Activated CD4-positive, alpha-beta T cell treated with anti-CD3 and anti-CD28 coated beads, Interleukin-2, amount 50 U/mL, for 4 hours (primary cell): ENCODE results near the gene TBKBP1.

Experiments used
- DNase-seq, 2 experiments: peaks; one replicate each; pipeline ENCODE4 v3.0.0-alpha.2; 2020

Gene TBKBP1, protein sequence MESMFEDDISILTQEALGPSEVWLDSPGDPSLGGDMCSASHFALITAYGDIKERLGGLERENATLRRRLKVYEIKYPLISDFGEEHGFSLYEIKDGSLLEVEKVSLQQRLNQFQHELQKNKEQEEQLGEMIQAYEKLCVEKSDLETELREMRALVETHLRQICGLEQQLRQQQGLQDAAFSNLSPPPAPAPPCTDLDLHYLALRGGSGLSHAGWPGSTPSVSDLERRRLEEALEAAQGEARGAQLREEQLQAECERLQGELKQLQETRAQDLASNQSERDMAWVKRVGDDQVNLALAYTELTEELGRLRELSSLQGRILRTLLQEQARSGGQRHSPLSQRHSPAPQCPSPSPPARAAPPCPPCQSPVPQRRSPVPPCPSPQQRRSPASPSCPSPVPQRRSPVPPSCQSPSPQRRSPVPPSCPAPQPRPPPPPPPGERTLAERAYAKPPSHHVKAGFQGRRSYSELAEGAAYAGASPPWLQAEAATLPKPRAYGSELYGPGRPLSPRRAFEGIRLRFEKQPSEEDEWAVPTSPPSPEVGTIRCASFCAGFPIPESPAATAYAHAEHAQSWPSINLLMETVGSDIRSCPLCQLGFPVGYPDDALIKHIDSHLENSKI

DNA sequence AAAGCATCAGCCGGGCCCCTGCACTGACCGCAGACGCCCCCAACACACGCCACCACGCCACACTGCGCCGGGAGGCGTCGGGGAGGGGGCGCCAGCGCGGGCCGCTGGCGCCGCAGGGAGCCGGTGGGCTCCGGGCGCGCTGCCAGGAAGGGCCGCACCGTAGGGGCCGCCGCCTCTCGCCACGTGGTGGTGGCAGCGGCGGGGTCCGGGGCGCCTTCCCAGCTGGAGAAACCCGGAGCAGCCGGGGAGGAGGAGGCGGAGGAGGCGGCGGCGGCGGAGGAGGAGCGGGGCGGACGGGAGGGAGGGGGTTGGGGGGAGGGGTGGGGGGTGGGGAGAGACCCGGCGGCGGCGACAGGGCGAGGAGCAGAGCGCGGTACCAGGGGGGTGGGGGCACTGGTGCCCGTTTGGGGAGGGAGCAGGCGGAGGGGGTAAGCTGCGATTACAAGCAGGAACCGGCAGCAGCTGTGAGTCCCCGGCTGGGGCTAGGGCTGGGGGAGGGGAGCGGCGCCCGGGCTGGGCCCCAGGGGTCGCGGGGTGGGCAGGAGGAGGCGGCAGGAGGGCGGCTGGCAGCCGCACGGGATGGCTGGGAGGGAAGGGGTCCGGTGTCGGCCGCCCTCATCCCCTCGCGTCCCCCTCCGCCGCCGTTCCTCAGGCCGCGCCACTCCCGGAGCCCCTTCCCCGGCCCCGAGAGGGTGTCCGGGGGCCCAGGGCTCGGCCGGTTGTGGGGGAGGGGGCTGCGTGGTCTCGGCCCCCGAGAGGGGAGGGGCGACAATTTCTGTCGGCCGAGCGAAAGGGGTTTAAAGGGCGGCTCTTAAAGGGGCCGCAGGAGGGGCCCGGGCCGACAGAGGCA lies at the start of gene TBKBP1:
Gene TBKBP1, plus strand, starts transcription at position 431 of the 850 bp plus-strand sequence. CDS start 1,952 bp downstream, outside the sequence.
- peak; percentile 60 to 68 for DNase-seq

DNA sequence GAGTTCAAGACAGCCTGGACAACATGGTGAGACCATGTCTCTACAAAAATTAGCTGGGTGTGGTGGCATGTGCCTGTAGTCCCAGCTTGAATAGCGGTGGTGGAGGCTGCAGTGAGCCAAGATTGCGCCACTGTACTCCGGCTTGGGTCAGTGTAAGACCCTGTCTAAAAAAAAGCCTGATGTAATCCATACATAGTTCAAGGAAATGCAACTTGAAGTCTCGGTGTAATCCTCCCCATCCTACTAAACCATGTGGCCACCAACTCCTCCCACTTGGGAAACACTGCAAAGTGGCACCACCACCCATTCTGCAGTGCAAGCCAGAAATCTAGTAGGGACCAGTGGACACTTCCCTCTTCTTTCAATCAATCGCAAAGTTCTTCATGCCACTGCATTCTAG lies 49.6 kb upstream of the TBKBP1 start:
- DNase-seq = no peak

DNA sequence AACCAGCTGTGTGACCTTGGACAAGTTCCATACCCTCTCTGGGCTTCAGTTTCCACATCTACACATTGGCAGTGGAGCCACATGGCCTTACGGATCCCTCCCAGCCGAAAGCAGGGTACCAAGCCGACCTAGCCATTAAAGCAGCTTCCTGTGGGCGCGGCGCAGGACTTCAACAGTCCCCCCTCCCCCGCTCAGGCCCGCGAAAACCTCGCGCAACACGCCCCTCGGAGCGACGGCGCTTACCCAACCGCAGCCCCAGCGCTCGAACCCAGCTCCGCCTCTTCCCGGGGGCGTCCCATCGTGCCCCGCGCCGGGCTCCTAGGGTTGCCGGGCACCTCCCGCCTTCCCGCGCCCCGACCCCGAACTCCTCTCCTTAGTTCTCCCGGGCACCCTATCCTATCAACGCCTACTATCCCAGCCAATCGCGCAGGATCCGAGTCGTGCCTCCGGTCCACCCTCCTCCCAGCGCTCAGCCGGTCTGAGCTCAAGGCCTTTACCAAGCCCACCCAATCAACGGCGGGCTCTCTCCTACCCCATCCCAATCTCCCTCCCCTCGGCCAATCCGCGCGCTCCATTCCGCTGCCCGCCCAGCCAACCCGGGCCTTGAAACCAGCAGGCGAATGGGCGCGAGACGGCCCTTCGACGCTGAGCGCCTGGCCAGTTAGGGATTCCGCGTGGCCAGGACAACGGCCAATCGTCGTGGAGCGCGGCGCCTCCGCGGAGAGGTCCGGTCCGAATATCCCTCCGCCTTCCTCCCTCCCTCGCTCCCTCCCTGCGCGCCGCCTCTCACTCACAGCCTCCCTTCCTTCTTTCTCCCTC lies 44.6 kb upstream of the TBKBP1 start, which contains the start of gene KPNB1:
Gene KPNB1, plus strand, starts transcription at position 767 of the 819 bp plus-strand sequence. CDS start 326 bp downstream, outside the sequence.
- peak; percentile 94 to 95 for DNase-seq

DNA sequence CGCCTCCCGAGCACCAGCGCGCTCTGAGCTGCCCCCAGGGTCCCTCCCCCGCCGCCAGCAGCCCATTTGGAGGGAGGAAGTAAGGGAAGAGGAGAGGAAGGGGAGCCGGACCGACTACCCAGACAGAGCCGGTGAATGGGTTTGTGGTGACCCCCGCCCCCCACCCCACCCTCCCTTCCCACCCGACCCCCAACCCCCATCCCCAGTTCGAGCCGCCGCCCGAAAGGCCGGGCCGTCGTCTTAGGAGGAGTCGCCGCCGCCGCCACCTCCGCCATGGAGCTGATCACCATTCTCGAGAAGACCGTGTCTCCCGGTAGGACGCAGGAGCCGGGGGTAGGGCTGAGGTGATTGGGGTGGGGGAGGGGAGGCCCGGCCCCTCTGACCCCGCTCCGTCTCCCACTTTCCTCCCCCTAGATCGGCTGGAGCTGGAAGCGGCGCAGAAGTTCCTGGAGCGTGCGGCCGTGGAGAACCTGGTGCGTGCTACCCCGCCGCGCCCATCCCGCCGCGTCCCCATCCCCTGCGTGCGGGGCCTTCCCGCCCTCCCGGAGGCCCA lies 43.9 kb upstream of the TBKBP1 start:
- DNase-seq = peak; percentile 39 to 42

DNA sequence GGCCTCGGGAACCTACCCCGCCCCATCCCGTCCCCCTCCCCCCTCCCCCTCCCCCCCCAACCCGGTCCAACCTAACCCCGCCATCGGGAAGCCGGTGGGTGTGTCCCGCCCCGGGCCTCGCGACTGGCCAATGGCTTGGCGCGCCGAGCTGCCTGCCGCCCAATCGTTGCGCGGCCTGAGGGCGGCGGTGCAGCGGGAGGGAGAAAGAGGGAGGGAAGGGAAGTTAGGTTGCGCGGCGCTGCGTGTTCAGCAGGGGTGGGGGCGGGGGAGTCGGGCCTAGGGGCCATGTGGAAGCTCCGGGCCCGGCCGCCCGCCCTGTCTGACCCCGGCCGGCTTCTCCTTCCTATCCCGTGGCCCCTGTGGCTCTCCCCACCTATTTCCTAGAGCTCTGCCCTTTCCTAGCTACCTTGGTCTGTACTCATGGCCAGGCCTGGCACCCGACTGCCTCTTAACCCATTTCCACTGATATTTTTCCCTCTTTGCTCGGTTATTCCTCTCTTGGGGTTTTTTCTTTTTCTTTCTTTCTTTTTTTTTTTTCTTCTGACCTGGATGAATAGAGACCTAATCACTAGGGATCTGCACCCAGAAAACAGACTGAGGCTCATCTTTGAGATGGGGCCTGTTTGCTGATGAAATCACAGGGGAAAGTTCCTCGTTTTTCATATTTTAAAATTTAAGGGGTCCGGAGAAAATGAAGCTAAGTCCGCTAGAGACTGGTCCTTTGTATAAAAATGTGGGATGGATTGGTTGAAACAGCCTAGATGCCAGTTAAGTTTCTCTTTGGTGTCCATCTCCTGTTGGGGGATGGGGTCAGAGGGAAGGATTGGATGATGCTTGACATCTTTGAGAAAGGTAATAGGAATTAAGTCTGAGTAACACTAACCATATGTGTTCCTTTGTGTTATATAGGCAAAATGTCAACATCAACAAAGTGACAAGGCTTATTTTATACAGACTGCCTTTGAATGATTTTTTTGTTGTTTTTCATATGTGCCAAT lies 43.1 kb upstream of the TBKBP1 start:
- DNase-seq = peak; percentile 90 to 94

DNA sequence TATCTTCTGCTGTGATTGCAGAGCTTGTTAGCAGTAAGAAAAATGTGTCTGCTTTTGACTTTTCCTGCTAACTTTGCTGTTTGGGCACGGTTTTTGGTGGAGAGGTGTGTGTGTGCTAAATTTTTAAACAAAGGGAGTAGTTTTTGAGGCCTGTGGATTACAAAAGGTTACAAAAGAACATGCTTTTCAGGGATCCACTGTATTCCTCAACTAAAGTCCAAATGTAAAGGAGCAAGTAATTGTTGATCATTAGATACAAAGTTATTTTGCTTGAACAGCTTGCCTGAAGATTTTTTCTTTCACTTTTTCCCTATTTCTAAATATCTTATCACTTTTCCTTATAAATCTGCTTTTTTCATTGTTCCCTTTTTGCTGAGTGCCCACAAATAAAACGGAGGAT lies 42.3 kb upstream of the TBKBP1 start:
- no peak for DNase-seq

DNA sequence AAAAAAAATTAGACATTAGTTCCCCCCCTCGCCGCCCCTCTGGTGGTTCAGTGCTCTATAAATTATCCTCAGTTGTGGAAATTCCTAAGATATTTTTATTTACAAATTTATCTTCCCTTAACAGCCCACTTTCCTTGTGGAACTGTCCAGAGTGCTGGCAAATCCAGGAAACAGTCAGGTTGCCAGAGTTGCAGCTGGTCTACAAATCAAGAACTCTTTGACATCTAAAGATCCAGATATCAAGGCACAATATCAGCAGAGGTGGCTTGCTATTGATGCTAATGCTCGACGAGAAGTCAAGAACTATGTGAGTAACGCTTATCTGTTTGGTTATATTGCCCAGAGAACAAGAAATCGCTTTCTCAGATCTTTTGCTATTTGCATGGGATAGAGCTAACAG lies 41.4 kb upstream of the TBKBP1 start:
- DNase-seq = no peak

DNA sequence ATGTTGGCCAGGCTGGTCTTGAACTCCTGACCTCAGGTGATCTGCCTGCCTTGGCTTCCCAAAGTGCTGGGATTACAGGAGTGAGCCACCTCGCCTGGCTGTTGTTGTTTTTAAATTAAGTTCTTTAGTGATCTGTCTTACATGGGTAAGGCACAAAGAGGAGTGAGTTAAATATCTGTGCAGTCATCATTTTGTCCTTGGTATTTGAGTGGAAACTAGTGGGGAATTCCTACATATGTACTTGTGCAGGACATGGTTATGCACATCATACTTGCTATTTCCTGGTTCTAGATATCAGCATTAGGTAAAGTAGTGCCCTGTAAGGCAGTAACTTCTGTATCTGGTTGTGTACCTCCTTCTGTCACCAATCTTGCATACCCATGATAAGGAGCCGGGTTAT lies 40.5 kb upstream of the TBKBP1 start:
- DNase-seq = no peak

DNA sequence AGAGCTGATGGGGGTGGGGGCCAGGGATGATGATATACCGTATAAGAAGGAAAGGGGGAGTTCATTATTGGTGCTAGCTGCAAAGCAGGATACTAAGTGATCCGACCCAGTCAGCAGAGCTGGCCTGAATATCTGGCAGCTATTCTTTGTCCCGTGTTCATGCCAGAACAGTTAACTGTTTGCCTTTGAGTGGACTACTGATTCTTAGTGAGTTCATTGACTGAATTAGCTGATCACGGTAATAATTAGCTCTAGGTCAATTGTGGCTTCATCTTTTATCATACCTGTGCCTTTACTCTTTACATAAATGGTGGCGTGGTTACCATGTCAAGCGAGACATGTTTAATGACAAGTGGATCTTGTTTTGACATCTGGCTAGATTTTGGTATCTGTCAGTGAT lies 39.0 kb upstream of the TBKBP1 start:
- DNase-seq = no peak

DNA sequence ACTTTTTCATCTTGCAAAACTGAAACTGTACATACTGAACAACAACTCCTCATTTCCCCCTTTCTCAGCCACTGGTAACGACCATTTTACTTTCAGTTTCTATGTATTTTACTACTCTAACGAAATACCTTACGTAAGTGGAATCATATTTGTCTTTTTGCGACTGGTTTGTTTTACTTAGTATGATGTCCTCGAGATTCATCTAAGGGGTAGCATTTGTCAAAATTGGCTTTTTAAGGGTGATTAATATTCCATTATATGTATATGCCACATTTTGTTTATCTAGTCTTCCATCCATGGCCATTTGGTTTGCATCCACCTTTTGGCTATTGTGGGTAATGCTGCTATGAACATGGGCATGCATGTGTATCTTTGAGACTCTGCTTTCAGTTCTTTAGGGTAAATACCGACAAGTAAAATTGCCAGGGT lies 33.9 kb upstream of the TBKBP1 start:
- DNase-seq = no peak

DNA sequence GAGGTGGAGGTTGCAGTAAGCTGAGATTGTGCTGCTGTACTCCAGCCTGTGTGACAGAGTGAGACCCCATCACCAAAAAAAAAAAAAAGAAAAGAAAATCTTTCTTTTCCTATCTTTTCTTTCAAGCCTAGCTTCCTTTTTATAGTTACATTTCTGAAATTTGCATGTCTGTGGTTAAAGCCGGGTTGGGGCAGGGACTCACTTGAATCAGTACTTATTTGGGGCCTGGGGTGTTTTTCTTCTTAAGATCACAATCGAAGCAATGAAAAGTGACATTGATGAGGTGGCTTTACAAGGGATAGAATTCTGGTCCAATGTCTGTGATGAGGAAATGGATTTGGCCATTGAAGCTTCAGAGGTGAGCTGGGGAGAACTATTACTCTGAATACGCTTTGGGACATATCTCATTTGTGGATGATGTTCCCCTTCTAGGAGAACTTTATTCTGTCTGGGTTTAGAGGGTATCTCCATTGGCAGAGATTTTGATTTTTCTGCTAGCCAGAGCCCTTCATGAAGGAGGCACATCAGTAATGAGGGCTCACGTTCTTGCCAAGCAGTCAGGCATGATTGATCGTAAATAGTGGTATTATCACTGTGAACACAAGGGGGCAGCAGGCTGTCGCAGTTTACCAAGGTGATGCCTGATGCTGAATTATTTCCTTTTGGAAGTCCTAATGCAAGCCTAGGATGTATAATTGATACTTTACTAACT lies 29.9 kb upstream of the TBKBP1 start:
- DNase-seq = peak; percentile 55 to 69

DNA sequence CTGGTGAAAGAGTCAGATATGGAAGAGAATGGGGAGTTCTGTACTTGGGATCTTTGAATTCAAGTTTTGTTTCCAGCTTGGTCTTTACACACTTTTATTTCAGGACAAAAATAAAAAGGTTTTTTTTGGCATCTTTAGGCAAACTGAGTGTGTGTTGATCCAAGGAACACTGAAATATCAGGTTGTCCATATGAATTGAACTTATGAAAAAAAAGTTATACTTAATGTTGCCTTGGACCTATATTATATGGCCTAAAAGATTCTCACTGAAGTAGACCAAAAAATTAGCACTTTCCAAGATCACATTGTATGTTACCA lies 29.4 kb upstream of the TBKBP1 start:
- DNase-seq = no peak

DNA sequence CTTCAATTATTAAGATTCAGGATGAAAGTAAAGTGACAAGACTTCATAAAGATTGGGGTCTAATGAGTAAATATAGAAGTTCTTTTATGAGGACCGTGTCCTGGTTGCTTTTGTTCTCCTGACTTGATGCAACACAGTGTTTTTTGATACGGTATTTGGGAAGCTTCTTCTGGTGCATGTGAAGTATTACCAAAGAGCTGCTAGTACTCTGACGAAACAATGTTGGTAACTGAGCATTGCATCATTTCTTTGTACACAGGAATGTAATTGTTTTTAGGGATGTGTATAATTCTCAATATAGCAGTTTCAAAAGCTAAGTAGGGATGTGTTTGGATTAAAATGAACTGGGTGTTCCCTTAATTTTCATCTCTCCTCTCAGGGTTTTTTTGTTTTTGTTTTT lies 28.3 kb upstream of the TBKBP1 start:
- no peak for DNase-seq

DNA sequence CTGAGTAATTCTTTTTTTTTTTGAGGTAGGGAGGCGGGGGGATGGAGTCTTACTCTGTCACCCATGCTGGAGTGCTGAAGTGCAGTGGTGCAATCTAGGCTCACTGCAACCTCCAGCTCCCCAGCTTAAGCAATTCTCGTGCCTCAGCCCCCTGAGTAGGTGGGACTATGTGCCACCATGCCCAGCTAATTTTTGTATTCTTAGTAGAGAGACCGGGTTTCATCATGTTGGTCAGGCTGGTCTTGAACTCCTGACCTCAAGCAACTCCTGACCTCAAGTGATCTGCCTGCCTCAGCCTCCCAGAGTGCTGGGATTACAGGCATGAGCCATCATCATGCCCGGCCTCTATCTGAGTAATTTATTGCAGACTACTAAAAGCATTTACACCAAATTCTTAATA lies 24.9 kb upstream of the TBKBP1 start:
- no peak for DNase-seq

DNA sequence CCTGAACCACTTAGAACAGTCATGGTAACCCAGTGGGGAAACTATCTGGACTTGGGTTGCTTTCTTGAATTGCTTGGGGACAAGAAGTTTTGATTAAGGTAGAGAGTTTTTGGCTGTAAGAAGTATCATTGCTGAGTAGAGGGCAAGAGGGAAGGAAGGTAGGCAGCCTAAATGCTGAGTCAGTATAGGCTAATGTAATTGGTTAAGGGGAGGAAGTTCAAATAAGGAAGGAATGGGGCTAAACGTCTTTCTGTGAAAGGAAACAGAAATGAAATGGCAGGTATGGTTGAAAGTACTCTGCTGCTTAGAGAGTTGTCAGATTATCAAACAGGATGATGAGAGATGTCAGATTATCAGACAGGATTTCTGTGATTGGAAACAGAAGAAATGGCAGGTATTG lies 23.9 kb upstream of the TBKBP1 start:
- no peak for DNase-seq

DNA sequence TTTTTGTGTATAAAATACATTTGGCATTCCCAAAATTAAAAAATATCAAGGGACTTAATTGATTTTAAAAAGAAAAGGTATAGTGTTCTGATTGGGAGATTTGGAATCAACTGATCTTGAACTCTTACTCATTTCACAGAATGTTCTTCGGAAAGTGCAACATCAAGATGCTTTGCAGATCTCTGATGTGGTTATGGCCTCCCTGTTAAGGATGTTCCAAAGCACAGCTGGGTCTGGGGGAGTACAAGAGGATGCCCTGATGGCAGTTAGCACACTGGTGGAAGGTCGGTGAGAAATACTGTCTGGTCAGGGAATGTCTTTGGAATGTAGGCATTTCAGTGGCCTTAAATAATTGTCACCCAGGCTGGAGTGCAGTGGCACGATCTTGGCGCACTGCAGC lies 19.5 kb upstream of the TBKBP1 start:
- no peak for DNase-seq

DNA sequence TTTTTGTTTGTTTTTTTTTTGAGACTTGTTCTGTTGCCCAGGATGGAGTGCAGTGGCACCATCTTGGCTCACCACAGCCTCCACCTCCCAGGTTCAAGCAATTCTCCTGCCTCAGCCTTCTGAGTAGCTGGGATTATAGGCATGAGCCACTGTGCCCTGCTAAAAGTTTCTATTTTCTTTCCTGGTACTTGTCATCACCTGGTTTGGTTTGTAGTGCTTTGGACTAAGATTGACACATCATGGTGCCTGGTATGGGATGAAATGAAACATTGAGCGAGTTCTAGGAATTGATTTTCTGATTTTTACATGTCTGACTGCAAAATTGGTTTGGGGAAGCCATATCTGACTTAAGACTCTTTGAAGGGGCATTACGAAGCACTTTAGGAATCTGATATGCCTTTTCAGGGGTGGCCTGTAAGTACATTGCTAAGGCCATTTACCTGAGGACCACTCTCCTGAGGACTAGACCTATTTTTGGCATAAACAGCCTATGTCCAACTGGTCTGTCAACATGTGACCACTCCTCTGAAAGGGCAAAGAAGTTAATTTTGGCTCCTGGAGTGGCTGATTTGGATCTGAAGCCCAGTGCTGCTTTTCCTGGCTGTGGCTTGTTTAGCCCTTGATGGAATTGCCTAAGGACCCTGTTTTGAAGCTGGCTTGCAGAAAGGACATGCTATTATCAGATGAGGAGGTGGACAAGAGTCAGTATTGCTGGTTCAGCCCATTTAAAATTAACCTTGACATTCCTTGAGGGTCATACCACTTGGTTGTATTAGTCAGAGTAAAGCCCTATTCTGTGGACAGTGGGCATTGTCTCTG lies 18.4 kb upstream of the TBKBP1 start:
- no peak for DNase-seq

DNA sequence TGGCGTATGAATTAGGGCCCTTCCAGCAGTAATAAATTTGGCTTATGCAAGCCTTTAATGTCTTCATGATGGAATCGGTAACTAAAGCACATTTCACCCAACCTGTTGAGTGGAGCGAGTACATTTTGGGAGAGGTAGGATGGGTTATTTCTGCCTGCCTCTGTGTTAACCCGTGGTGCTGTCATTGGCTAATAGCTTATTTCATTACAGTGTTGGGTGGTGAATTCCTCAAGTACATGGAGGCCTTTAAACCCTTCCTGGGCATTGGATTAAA lies 17.8 kb upstream of the TBKBP1 start:
- DNase-seq = no peak

DNA sequence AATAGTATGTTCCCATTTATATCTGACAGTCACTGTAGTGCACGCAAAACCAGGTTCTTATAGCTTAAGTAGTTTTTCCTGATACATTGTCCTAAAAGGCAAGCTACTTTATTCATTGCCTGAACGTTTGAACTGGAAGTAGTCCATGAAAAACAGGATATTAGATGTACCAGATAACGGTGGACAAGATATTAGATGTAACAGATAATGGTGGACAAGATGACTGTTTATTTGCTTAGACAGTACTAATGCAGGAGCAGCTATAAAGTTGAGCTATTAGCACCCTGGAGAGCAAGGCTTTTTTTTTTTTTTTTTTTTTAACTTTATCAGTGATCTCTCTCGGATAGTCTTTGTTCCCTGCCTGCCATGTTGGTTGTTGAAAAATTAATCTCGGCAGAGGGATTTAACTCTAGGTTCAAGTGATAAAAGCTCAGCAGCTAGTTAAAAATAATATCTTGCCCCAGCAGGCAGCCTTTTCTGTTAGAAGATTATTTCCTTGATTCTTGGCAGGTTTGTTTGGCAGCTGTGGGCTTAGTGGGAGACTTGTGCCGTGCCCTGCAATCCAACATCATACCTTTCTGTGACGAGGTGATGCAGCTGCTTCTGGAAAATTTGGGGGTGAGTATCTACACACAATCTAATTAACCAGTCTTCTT lies 17.3 kb upstream of the TBKBP1 start:
- DNase-seq = no peak
